PC-3 (cell line): ENCODE results near the gene UBL7. TPM values are rescaled to one million over a fixed set of nuclear protein-coding genes. Genes with fewer than 3 reads are reported as not detected.

ENCODE experiments used
- ATAC-seq: fragments of 200-7000 bp; cut with Tn5 transposase; 2 replicates; pipeline ENCODE4 v1.9.1; 2020; ENCODE audit warnings: mild to moderate bottlenecking, moderate library complexity
- BruUV-seq: library from RNA; stranded (reverse); fragments of 400-500 nt; replicated peaks from 2 replicates; lab custom pipeline; 2021; lab: Mats Ljungman, UMichigan
- CTCF ChIA-PET: fragments of 300-600 bp; sonication (Branson Sonifier 250); formaldehyde crosslinking; loops from one replicate; lab custom pipeline; 2022; ENCODE audit warnings: antibody characterized with exemption; lab: Charles Lee
- POLR2A ChIA-PET: fragments of 300-600 bp; sonication (Branson Sonifier 250); formaldehyde crosslinking; loops from one replicate; lab custom pipeline; 2022; ENCODE audit warnings: antibody characterized with exemption; ENCODE audit not compliant: unreplicated experiment; lab: Charles Lee
- DNase-seq: peaks from one replicate; pipeline ENCODE4 v3.0.0-alpha.2; 2015
- H2AFZ ChIP-seq: fragments of 300-600 bp; sonication (generic); 2 replicates; pipeline ENCODE4 v1.6.0; 2016; ENCODE audit warnings: antibody characterized with exemption, low read length
- H3F3A ChIP-seq: fragments of 300-600 bp; sonication (generic); one replicate; pipeline ENCODE4 v1.6.0; 2017; ENCODE audit warnings: antibody characterized with exemption, low read length, control low read depth, mild to moderate bottlenecking; ENCODE audit not compliant: unreplicated experiment
- H3K27ac ChIP-seq: fragments of 300-600 bp; sonication (generic); 2 replicates; pipeline ENCODE4 v1.5.1; 2016; ENCODE audit warnings: mild to moderate bottlenecking, low read length
- H3K27me3 ChIP-seq: fragments of 300-600 bp; sonication (generic); 2 replicates; pipeline ENCODE4 v1.6.1; 2016; ENCODE audit warnings: low read length, mixed read lengths
- H3K36me3 ChIP-seq: fragments of 300-600 bp; sonication (generic); 2 replicates; pipeline ENCODE4 v1.6.1; 2016; ENCODE audit warnings: low read depth, mixed run types, low read length, mixed read lengths
- H3K4me1 ChIP-seq: fragments of 300-600 bp; sonication (generic); 2 replicates; pipeline ENCODE4 v1.5.1; 2016; ENCODE audit warnings: low read length; ENCODE audit not compliant: insufficient read depth
- H3K4me2 ChIP-seq: fragments of 300-600 bp; sonication (generic); 2 replicates; pipeline ENCODE4 v1.6.0; 2016; ENCODE audit warnings: low read length
- H3K4me3 ChIP-seq: fragments of 300-600 bp; sonication (generic); 2 replicates; pipeline ENCODE4 v1.5.1; 2016; ENCODE audit warnings: mild to moderate bottlenecking, low read length, mixed read lengths
- H3K79me2 ChIP-seq: fragments of 300-600 bp; sonication (generic); 2 replicates; pipeline ENCODE4 v1.6.1; 2017; ENCODE audit warnings: low read length, mixed read lengths
- H3K9ac ChIP-seq: fragments of 300-600 bp; sonication (generic); 2 replicates; pipeline ENCODE4 v1.6.0; 2016; ENCODE audit warnings: mild to moderate bottlenecking, low read length
- H3K9me2 ChIP-seq: fragments of 300-600 bp; sonication (generic); replicated peaks from 2 replicates; pipeline ENCODE4 v1.6.1; 2016; ENCODE audit warnings: mixed run types, low read length, mixed read lengths
- H3K9me3 ChIP-seq: fragments of 300-600 bp; sonication (generic); 2 replicates; pipeline ENCODE4 v1.6.1; 2016; ENCODE audit warnings: low read length, mixed read lengths
- H4K20me1 ChIP-seq: fragments of 300-600 bp; sonication (generic); 2 replicates; pipeline ENCODE4 v1.6.1; 2016; ENCODE audit warnings: low read length, mixed read lengths
- EZH2 ChIP-seq: fragments of 300-600 bp; sonication (generic); IDR thresholded peaks from one replicate; pipeline ENCODE4 v1.6.1; 2017; ENCODE audit warnings: antibody characterized with exemption, mild to moderate bottlenecking, low read length; ENCODE audit not compliant: unreplicated experiment
- EZH2phosphoT487 ChIP-seq: fragments of 300-600 bp; sonication (generic); IDR thresholded peaks from 2 replicates; pipeline ENCODE4 v1.6.1; 2018; ENCODE audit warnings: mild to moderate bottlenecking, antibody characterized with exemption, low read length, borderline replicate concordance
- intact Hi-C: fragments of 100-400 bp; cut with micrococcal nuclease; formaldehyde crosslinking; loops from 2 replicates; pipeline ENCODE4 v1.9.0; 2023
- total RNA-seq: library from RNA; depleted of rRNA; stranded (reverse); fragments of >200 nt; gene quantifications from 2 replicates; pipeline ENCODE4 v1.2.3, GENCODE V29; 2014
- TF ChIP-seq, protein P1 (sequence below): fragments of 300-600 bp; sonication (generic); conservative IDR thresholded peaks from 2 replicates; pipeline ENCODE4 v1.5.1; 2017; ENCODE audit warnings: antibody characterized with exemption, low read depth, mild to moderate bottlenecking, low read length

UBL7 gene
- total RNA-seq, 1 experiment from 2014 or later: 57.1 TPM

DNA sequence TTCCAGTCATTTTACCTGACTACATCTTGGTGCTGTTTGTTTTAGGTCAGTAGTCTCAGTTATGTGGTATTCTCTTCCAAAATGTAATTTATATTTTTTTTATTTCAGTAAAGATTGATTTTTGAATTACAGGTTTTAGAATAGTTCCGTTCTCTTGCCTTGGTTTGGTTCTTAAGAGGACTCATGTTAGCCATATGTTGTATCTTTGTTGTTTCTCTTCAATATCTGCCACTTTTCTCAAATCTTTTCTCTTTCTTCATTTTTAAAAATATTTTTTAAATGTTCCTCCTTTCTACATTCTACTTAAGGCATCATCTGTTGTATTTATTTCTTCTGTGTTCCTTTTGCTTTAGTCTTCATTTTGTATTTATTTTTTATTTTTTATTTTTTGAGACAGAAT lies 5.6 kb upstream of the UBL7 start:
- H2AFZ ChIP-seq: no peak overlapping the region
- ChIA-PET CTCF (no interaction called here), POLR2A (no interaction called here)

DNA sequence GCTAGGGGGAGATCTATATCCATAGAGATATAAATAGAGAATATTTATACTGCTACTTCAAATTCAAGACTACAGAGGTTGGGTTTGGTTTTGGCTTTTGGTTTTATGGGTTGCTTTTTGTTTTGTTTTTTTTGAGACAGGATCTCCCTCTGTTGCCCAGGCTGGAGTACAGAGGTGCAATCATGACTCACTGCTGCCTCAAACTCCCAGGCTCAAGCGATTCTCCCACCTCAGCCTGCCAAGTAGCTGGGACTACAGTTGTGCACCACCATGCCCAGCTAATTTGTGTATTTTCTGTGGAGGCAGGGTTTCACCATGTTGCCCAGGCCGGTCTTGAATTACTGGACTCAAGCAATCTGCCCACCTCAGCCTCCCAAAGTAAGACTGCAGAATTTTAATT lies 3.9 kb upstream of the UBL7 start:
- CTCF ChIA-PET: no interaction called here
- BruUV-seq: no TSS peak
- TF ChIP-seq, protein P1, sequence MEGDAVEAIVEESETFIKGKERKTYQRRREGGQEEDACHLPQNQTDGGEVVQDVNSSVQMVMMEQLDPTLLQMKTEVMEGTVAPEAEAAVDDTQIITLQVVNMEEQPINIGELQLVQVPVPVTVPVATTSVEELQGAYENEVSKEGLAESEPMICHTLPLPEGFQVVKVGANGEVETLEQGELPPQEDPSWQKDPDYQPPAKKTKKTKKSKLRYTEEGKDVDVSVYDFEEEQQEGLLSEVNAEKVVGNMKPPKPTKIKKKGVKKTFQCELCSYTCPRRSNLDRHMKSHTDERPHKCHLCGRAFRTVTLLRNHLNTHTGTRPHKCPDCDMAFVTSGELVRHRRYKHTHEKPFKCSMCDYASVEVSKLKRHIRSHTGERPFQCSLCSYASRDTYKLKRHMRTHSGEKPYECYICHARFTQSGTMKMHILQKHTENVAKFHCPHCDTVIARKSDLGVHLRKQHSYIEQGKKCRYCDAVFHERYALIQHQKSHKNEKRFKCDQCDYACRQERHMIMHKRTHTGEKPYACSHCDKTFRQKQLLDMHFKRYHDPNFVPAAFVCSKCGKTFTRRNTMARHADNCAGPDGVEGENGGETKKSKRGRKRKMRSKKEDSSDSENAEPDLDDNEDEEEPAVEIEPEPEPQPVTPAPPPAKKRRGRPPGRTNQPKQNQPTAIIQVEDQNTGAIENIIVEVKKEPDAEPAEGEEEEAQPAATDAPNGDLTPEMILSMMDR: no peak
- no peak for TF ChIP-seq EZH2phosphoT487
- TF ChIP-seq EZH2: no peak
- POLR2A ChIA-PET: no interaction called here
- Histone ChIP-seq H3F3A (no peaks in the 10 kb centered on the region), H2AFZ (no peak overlapping the region), H3K36me3 (peaks cover 4% of the 10 kb centered on the region; the same call in 1 of the 2 replicates), H3K79me2 (peaks cover 33% of the 10 kb centered on the region), H3K9me3 (0 out of 2 replicates have a peak, but pooled peaks cover 4% of the 10 kb centered on the region), H4K20me1 (no peaks in the 10 kb centered on the region), H3K4me3 (no peak overlapping the region), H3K27me3 (no peaks in the 10 kb centered on the region), H3K9ac (no peak overlapping the region), H3K9me2 (no peaks in the 10 kb centered on the region), H3K4me1 (0 out of 2 replicates have a peak, but pooled peaks cover 5% of the 10 kb centered on the region), H3K4me2 (no peak overlapping the region), H3K27ac (no peak overlapping the region)
- no peak for ATAC-seq
- intact Hi-C loops: loop anchor here (5.0 kb wide), 1 partner anchor 77 kb away; the partner anchor contains the start of gene ARID3B
- no peak for DNase-seq

More for the DNA sequence above, 5.6 kb upstream of the UBL7 start:
- Histone ChIP-seq H3K79me2 (peaks cover 21% of the 10 kb centered on the region), H3F3A (no peaks in the 10 kb centered on the region), H3K4me3 (no peak overlapping the region), H3K27me3 (no peaks in the 10 kb centered on the region), H3K4me2 (no peak overlapping the region), H3K36me3 (peaks cover 4% of the 10 kb centered on the region; the same call in 1 of the 2 replicates), H4K20me1 (no peaks in the 10 kb centered on the region), H3K27ac (no peak overlapping the region), H3K9me3 (0 out of 2 replicates have a peak, but pooled peaks cover 4% of the 10 kb centered on the region), H3K9ac (no peak overlapping the region), H3K9me2 (no peaks in the 10 kb centered on the region), H3K4me1 (0 out of 2 replicates have a peak, but pooled peaks cover 5% of the 10 kb centered on the region)
- no peak for DNase-seq
- BruUV-seq: no TSS peak
- ATAC-seq: no peak
- TF ChIP-seq, protein P1: no peak
- TF ChIP-seq EZH2phosphoT487 (no peak), EZH2 (no peak)
- intact Hi-C loops: no loop called here

DNA sequence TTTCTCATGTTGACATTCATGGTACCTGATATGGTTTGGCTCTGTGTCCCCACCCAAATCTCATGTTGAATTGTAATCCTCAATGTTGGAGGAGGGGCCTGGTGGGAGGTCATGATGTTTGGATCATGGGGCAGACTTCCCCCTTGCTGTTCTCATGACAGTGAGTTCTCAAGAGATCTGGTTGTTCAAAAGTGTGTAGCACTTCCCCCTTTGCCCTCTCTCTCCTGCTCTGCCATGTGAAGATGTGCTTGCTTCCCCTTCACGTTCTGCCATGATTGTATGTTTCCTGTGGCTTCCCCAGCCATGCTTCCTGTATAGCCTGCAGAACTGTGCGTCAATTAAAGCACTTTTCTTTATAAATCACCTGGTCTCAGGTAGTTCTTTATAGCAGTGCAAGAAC lies 3.3 kb upstream of the UBL7 start:
- H3K27me3 ChIP-seq: no peaks in the 10 kb centered on the region
- BruUV-seq: no TSS peak
- 0 out of 2 replicates have a peak, but pooled peaks cover 5% of the 10 kb centered on the region for H3K4me1 ChIP-seq
- TF ChIP-seq, protein P1: no peak
- TF ChIP-seq EZH2: no peak
- TF ChIP-seq EZH2phosphoT487: no peak
- intact Hi-C loops: loop anchor here (5.0 kb wide), 1 partner anchor 78 kb away; the partner anchor contains the start of gene ARID3B
- H3K4me2 ChIP-seq: no peak overlapping the region
- H3K27ac ChIP-seq: no peak overlapping the region
- no peaks in the 10 kb centered on the region for H3F3A ChIP-seq
- DNase-seq (no peak), ATAC-seq (no peak)
- peaks cover 4% of the 10 kb centered on the region; the same call in 1 of the 2 replicates for H3K36me3 ChIP-seq
- no peaks in the 10 kb centered on the region for H3K9me2 ChIP-seq
- peaks cover 36% of the 10 kb centered on the region for H3K79me2 ChIP-seq
- no peak overlapping the region for H2AFZ ChIP-seq
- POLR2A ChIA-PET: no interaction called here
- H3K9ac ChIP-seq: no peak overlapping the region
- H4K20me1 ChIP-seq: no peaks in the 10 kb centered on the region
- H3K9me3 ChIP-seq: 0 out of 2 replicates have a peak, but pooled peaks cover 4% of the 10 kb centered on the region
- CTCF ChIA-PET: interaction anchor here (0.6 kb wide), 1 partner anchor 25 kb away, joined by 3 read pairs; no protein-coding TSS in a partner anchor
- H3K4me3 ChIP-seq: no peak overlapping the region
